Glutamatergic neuron (in vitro differentiated cells): ENCODE results near the gene DUSP2. TPM values are rescaled to one million over a fixed set of nuclear protein-coding genes. Genes with fewer than 3 reads are reported as not detected.

Source experiments
- DNase-seq: peaks from one replicate; pipeline ENCODE4 v3.0.0; 2022
- H3K27ac Mint-ChIP-seq: one replicate; pipeline ENCODE4 v1.8.0; 2020; ENCODE audit warnings: mild to moderate bottlenecking, mixed read lengths, inconsistent platforms; ENCODE audit not compliant: unreplicated experiment
- H3K27me3 Mint-ChIP-seq: one replicate; pipeline ENCODE4 v1.8.0; 2020; ENCODE audit warnings: mild to moderate bottlenecking, moderate library complexity, mixed read lengths, inconsistent platforms; ENCODE audit not compliant: unreplicated experiment
- H3K36me3 Mint-ChIP-seq: one replicate; pipeline ENCODE4 v1.8.0; 2020; ENCODE audit warnings: mild to moderate bottlenecking, mixed read lengths, inconsistent platforms; ENCODE audit not compliant: unreplicated experiment
- H3K4me1 Mint-ChIP-seq: one replicate; pipeline ENCODE4 v1.8.0; 2020; ENCODE audit warnings: mild to moderate bottlenecking, low read depth, mixed read lengths, inconsistent platforms; ENCODE audit not compliant: unreplicated experiment
- H3K4me3 Mint-ChIP-seq: one replicate; pipeline ENCODE4 v1.8.0; 2020; ENCODE audit warnings: mild to moderate bottlenecking, mixed read lengths, inconsistent platforms; ENCODE audit not compliant: unreplicated experiment
- H3K9me3 Mint-ChIP-seq: one replicate; pipeline ENCODE4 v1.8.0; 2020; ENCODE audit warnings: mild to moderate bottlenecking, moderate library complexity, mixed read lengths, inconsistent platforms; ENCODE audit not compliant: unreplicated experiment
- total RNA-seq: library from RNA; stranded (reverse); fragmentation: NEBNext Ultra II Directional; extraction: Animal tissue kit (Norgen Biotek cat#: 25700); gene quantifications from one replicate; pipeline ENCODE4 v1.2.1, GENCODE V29; 2021; ENCODE audit not compliant: unreplicated experiment
- TF ChIP-seq, protein P1 (sequence below): fragments of 200-600 bp; sonication (generic); IDR thresholded peaks from one replicate; pipeline ENCODE4 v1.5.0; 2021; ENCODE audit not compliant: partially characterized antibody, unreplicated experiment

DUSP2 gene
- total RNA-seq, 1 donor from 2014 or later = 0.34 TPM

DNA sequence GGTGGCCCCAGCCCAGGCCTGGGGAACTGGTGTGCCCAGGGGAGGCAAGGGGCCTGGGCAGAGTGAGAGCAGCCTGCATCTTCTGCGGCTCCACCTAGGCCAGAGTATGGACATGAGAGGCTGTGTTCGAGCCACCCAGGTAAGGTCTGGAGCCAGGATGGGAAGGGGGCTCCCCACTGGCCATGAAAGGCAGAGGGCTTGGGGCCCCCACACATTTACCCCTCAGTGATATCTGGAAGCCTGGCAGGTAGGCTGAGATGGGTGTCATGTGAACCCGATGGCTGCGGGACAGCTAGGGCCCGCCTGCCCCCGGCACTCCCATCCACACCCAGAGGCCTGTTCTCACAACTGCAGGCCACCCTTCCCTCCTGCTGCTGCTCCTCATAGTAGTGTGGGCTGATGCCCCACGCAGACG is 42.0 kb downstream of the DUSP2 start:
- DNase-seq = peak; percentile 23
- H3K27me3 Mint-ChIP-seq = peaks cover 4% of the 10 kb centered on the region
- peaks cover 5% of the 10 kb centered on the region for H3K9me3 Mint-ChIP-seq
- TF ChIP-seq, protein P1, sequence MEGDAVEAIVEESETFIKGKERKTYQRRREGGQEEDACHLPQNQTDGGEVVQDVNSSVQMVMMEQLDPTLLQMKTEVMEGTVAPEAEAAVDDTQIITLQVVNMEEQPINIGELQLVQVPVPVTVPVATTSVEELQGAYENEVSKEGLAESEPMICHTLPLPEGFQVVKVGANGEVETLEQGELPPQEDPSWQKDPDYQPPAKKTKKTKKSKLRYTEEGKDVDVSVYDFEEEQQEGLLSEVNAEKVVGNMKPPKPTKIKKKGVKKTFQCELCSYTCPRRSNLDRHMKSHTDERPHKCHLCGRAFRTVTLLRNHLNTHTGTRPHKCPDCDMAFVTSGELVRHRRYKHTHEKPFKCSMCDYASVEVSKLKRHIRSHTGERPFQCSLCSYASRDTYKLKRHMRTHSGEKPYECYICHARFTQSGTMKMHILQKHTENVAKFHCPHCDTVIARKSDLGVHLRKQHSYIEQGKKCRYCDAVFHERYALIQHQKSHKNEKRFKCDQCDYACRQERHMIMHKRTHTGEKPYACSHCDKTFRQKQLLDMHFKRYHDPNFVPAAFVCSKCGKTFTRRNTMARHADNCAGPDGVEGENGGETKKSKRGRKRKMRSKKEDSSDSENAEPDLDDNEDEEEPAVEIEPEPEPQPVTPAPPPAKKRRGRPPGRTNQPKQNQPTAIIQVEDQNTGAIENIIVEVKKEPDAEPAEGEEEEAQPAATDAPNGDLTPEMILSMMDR = no peak
- H3K36me3 Mint-ChIP-seq = peaks cover 10% of the 10 kb centered on the region
- peaks cover 9% of the 10 kb centered on the region for H3K4me1 Mint-ChIP-seq
- H3K27ac Mint-ChIP-seq = no peak overlapping the region
- no peak overlapping the region for H3K4me3 Mint-ChIP-seq

GRCh38 chr2:96102596-96103186 is 42.5 kb downstream of the DUSP2 start:
- no peak for DNase-seq
- no peak overlapping the region for H3K4me3 Mint-ChIP-seq
- H3K36me3 Mint-ChIP-seq = peaks cover 10% of the 10 kb centered on the region
- TF ChIP-seq, protein P1 = no peak
- H3K4me1 Mint-ChIP-seq = peaks cover 7% of the 10 kb centered on the region
- H3K27ac Mint-ChIP-seq = no peak overlapping the region
- peaks cover 5% of the 10 kb centered on the region for H3K9me3 Mint-ChIP-seq
- H3K27me3 Mint-ChIP-seq = peaks cover 5% of the 10 kb centered on the region

- DNase-seq = peak; percentile 3
Observed at GRCh38 chr2:96100893-96101304, 44.3 kb downstream of the DUSP2 start.

DNA sequence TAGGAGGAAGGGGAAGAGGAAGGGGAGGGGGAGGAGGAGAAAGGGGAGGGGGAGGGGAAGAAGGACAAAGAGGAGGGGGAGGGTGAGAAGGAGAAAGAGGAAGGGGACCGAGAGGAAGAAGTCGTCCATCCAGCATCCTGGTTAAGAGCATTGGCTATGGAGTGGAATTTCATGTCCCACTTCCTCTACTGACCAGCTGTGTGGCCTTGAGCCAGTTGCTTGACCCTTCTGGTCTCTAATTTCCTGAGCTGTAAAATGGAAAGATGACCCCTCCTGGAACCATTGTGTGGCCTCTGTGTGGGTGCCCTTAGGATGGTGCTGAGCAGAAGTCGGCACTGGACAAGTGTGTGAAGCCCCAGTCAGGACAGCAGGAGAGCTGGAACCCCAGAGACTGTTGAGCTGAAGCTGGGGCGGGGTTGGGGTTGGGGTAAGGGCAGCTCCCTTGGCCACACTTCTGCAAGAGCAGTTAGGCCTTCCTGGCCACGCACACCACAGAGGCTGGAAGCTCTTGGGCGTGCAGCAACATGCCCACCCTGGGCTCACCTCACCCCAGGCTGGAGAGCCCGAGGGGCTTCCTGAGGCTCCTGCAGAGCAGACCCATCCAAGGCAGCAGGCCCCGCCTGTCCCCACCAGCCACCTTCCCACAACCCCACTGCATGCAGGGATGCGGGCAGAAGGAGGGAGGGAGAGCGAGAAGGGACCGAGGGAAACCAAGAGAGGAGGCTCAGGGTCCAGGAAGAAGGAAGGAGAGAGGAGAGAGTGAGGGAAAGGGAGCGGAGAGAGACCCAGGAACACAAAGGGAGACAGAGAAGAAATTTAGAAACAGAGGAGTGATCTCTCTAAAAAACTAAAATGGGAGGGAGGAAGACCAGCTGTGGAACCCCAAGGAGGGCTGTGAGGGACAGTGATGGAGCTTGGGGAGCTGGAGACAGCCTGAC is 45.1 kb downstream of the DUSP2 start:
- Mint-ChIP-seq H3K27ac (no peak overlapping the region), H3K4me3 (no peak overlapping the region), H3K27me3 (peaks cover 5% of the 10 kb centered on the region), H3K9me3 (peaks cover 4% of the 10 kb centered on the region), H3K4me1 (peaks cover 7% of the 10 kb centered on the region), H3K36me3 (peaks cover 15% of the 10 kb centered on the region)
- DNase-seq = peak; percentile 12
- TF ChIP-seq, protein P1 = no peak

More at GRCh38 chr2:96100893-96101304, 44.3 kb downstream of the DUSP2 start:
- Mint-ChIP-seq H3K4me1 (peaks cover 7% of the 10 kb centered on the region), H3K27ac (no peak overlapping the region), H3K36me3 (peaks cover 21% of the 10 kb centered on the region), H3K27me3 (peaks cover 5% of the 10 kb centered on the region), H3K9me3 (peaks cover 4% of the 10 kb centered on the region), H3K4me3 (no peak overlapping the region)
- TF ChIP-seq, protein P1 = no peak
